Measurements from ENCODE around the gene ATXN10.
"Not testable (repeated sequence)": the region's sequence is repeated elsewhere in the genome, so short reads cannot be mapped to it uniquely, and the experiment has no call there.

ATXN10 gene

DNA sequence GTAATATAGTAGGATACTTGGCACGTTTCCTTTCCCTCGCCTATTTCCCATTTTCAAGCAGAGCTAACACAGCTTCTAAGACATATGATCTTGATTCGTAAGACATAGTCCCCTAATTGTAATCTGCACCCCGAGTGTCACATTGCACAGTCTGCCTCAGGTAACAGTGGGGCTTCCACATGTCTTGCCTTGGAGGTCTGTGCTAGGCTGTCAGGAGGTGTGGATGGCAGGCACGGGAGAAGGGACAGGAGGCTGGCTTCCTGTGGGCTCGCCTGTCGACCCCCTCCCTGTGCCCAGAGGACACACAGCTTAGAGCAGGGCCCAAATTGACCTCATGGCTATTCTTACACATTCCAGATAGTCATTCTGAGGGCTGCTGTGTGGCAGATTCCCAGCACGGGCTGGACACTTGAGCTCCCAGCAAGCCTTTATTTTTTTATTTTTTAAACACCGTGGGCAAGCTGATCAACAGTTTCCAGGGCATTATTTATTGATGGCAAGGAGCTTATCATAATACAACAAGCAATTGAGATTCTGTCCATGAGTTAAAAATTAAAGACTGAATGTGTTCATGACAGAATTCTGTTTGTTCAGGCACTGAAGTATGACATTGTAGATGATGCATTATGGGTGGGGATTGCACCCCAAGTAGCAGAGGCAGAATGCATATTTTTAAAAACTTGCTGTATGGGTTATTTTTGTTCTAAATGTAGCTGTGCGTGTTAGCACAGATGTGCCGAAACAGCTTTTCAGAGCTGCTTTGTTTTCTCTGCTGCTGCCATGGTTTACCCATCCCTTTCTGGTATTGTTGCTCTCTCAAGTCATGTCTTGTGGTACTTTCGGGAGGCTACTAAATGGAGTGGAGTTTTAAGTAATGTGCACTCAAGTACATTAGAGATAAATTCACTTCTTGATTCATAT, 113.0 kb downstream of the ATXN10 start:
- no peak for DNase-seq (ENCODE audit: low read depth in 2 of 2)

DNA sequence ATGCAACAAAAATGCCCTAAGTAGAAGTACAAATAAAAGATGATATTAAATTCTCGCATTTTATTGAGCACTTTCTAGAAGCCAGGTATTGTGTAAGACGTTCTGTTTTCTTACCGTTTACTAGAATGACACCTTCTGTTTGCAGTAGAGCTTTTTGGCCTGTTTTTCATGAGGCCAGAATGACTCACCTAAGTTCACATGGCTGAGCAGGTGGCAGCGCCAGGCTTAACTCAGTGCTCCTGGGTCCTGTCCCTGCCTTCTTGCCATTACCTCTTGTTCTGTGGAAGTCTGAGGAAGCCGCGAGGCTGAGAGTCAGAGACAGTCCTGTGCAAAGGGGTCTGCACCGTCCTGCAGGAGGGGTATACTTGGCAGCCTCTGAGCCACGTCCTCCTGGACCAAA, 113.8 kb downstream of the ATXN10 start:
- DNase-seq (ENCODE audit: low read depth in 2 of 2), result no peak

DNA sequence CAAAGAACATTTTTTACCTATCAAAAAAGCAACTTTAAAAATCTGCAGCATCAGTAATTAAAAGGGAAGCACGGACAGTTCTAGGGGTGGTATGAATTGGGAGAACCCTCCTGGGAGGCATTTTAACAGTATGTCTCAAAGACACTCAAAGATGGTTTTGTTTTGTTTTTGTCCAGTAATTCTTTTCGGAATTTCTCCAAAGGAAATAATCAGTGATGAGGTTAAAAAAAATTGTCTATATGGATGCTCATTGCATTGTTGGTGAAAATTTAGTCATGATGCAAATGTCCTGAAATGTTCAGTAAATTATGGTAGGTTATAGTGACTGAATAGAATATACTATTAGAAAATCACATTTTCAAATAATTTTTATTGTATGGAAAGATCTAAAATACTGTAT, 115.1 kb downstream of the ATXN10 start:
- DNase-seq (ENCODE audit: low read depth in 2 of 2), result no peak

DNA sequence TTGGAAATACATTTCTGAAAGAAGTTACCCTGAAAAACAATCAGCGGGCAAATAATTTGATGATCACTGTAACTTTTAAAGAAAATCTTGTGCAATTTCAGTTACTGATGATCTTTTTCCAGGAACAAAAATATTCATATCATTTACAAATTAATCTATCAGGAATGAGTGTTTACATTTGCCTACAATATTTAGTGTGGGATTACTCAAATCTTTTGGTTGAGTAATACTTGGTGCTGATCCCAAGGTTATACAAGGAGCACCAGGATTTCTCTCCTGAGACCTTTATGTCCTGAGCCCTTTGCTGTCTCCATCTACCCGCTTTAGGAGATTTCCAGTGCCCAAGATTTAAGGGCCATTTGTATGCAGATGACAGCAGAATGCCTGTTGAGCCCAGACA, 116.1 kb downstream of the ATXN10 start:
- no peak for DNase-seq (ENCODE audit: low read depth in 2 of 2)

DNA sequence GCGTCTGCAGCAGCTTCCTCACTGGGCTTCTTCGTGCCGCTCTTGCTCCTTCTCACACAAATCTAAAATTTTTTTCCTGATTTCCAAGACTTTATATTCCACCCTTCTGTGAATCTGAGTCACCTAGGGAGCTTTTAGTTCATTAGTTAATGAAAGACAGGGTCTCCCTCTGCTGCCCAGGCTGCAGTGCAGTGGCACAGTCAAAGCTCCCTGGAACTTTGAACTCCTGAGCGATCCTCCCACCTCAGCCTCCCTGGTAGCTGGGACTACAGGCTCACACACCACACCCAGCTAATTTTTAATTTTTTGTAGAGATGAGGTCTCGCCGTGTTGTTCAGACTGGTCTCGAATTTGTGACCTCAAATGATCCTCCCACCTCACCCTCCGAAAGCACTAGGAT, 116.9 kb downstream of the ATXN10 start:
- no peak for DNase-seq (ENCODE audit: low read depth in 2 of 2)

DNA sequence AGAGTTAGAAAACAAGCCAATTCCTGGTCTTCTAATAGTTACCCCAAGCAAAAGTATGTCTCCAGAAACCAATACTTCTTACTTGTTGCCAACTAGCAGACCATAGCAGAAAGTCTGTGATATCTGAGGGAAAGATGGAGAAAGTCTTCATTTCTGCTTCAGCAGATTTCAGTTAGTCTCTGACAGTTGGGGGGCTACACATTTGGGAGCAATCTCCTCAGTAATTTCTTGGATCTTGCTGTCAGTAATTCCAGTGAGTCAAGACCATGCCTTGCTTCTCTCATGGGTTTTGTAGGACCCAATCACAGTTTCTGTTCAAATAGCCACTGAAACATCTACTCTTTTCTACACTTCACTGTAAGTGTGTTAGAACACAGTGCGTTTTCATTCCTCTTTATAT, 118.8 kb downstream of the ATXN10 start:
- DNase-seq (ENCODE audit: low read depth in 2 of 2), result no peak

DNA sequence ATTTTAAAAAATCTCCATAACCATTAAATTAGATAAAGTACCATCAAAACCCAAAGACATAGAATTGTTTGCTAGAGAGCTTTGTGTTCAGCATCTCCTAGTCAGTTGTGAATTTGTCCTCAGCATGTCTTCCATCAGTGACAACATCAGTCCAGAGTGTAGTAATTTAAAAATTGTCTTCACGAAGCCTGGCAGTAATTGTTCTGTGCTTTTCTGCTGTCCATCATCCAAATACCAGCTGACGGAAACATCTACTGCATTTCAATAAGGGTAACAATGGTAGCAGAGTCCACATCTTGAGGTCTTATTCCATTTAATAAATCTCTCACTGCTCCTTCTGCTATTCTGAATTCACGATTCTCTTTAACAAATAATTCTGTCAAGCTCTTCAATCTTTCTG, 121.5 kb downstream of the ATXN10 start:
- DNase-seq (ENCODE audit: low read depth in 2 of 2), result no peak

DNA sequence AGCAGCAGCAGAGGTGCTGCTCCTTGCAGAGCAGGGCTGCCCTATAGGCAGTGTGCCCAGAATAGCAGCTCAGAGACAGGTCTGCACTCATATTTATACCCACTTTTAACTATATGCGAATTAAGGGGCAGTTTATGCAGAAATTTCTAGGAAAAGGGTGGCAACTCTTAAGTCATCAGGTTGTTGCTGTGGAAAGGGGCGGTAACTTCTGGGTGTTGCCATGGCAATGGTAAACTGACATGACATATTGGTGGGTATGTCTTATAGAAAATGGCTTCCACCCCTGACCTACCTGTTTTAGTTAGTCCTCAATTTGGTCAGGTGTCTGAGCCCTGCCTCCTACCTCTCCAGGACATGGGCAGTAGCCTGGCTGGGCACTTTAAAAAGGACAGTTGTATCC, 122.3 kb downstream of the ATXN10 start:
- DNase-seq (ENCODE audit: low read depth in 2 of 2), result no peak

DNA sequence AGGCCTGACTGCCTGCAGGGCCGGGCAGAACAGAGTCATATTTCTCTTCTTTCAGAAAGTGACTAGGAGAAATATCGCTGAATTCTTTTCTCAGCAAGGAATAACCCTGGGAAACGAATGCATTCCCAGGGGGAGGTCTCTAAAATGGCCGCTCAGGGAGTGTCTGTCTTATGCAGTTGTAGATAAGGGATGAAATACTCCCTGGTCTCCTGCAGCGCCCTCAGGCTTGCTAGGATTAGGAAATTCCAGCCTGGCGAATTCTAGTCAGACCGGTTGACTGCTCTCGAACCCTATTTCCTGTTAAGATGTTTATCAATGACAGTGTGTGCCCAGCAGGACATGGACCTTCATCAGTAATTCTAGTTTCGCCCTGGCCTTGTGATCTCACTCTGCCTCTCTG, 124.4 kb downstream of the ATXN10 start:
- DNase-seq (ENCODE audit: low read depth in 2 of 2), result not testable (repeated sequence)

DNA sequence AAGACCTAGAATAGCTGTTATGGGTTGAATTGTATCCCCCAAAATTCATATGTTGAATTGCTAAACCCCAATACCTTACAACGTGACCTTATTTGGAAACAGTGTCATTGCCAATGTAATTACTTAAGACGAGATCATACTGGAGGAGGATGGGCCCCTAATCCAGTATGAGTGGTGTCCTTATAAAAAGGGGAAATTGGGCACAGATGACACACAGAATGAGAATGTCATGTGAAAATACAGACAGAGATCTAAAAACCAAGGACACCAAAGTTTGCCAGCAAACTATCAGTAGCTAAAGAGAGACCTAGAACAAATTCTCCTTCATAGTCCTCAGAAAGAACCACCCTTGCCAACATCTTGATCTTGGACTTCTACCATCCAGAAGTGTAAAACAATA, 127.7 kb downstream of the ATXN10 start:
- DNase-seq (ENCODE audit: low read depth in 2 of 2), result no peak

DNA sequence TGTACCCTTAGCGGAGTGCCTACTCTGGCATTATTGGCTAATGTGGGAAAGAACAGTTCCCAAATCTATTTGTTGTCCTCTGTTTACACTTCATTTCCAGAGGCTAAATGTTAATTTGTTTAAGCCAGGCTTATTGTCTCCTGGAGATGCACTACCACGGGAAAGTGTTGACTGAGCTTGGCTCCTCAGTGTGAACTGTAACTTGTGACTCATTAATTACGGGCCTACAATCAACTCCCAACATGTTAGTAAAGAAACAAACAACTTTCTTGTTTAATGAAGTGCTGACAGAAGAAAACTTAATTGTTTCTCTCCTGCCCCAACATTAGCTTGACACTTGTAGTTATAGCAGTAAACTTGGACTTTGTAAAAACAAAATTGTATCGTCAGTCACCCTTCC, 130.4 kb downstream of the ATXN10 start:
- DNase-seq (ENCODE audit: low read depth in 2 of 2), result no peak

DNA sequence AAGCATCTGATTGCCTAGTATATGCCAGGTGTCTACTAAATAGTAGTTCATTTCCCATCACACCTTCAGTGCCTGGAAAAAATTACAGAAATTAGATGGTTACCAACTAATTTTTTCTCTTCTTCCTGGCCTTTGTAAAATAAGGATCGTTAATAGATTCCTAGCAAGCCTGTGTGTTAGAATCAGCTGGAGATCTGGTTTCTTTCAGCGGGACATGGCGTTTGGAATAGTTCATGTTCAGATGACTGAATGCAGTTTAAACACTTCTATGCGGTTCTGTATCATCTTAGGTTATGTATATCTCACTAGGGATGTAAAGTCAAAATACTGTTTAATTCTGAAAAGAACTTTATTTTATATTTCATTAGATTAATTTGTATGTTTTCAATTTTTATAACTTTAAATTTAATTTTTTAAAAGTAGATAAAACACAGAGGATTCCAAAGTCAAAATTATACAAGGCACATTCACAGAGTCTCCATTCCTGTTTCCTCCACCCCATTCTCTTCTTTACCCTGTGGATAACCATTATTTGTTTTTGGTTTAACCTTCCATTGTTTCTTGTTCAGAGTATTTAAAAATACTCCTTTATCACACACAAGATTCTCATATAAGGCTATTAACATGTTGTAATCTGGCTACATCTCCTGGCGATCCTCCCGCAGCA, 132.8 kb downstream of the ATXN10 start:
- DNase-seq (ENCODE audit: low read depth in 2 of 2), result no peak

DNA sequence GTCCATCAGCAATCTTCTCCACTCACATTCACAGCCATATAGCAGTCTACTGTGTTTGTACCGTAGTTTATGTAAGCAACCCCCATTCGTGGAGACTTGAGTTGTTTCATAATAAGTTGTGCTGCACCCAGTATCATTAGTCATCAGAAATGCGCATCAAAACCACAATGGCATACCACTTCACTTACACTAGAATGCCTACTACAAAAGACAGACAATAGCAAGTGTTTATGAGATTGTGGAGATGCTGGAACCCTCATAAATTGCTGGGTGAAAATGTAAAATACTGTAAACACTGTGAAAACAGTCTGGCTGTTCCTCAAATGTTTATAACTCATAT, 133.3 kb downstream of the ATXN10 start:
- no peak for DNase-seq (ENCODE audit: low read depth in 2 of 2)

DNA sequence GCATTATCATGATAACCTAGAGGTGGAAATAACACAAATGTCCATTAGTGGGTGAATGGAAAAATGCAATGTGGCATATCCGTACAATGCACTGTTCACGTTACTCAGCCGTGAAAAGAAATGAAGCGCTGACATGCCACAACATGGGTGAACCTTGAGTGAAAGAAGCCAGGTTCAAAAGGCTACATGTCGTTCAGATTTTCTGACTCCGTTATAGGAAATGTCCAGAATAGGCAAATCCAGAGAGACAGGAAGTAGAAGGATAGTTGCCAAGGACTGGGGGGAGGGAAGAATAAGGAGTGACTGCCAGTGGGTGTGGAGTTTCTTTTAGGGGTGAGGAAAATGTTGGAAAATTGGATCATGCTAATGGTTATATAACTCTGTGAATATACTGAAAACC, 133.8 kb downstream of the ATXN10 start:
- DNase-seq (ENCODE audit: low read depth in 2 of 2), result no peak

DNA sequence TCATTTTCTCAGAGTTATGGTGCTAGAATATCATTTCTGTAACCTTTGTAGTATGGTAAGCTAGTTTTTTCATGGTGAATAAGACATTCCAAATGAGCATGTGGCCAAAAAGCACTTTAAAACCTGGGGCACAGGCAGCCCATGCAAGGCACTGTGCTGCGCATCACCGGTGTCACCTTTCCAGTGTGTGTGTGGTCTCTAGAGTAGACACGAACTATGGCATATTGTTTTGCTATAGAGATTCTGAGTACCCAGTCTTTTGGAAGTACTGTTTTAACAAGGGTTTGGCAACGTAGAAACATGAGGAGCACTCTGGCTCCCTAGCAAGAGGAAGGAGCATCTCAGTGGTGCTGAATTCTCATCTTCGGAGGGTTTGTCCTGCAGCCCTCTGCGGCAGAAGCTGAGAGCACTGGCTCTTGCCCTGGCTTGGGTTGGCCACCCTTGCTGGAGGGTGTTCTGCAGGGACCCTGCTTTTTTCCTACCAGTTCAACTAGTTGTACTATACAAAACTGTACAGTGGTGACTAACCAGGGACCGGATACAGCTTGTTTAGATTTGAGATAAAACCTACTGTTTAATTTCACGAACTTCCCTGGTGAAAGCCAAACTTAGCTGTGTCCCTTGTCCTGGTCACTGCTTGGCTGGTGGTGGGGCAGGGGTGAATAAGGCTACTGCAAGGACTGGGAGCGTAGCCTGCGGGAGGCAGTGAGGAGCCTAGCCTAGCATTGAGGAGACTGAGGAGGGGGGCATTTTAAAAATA, 135.7 kb downstream of the ATXN10 start:
- no peak for DNase-seq (ENCODE audit: low read depth in 2 of 2)

DNA sequence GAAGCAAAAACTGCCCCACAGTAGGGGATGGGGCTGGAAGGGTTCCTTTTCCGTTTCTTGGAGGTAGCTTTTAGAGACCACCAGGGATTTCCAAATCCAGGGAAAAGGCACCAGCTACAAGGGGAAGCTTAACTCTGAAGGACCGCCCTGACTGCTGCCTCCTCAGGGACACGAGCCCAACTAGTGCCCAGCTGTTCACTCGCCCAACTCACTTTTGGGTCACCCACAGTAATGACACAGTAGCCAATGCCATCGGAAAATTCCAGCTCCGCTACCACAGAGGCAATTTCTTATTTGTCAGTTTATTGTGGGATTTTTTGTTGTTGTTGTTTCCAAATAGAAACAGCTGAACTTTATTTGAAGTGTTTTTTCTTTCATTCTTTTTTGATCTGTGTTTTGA, 141.3 kb downstream of the ATXN10 start:
- no peak for DNase-seq (ENCODE audit: low read depth in 2 of 2)

DNA sequence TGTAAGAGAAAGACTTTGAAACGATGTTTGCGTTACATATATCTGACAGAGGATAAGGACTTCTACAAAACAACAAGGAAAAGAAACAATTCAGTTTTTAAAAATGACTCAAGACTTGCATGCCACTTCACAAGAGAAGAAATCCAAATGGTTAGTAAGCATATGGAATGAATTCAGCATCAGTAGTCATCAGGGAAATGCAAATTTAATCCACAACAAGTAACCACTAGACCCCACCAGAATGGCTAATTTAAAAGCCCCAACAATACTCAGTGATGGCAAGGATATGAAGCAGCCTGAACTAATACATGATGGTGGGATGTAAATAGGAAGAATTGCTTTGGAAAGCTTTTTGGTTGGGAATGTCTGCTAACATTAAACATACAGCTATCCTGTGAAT, 142.6 kb downstream of the ATXN10 start:
- no peak for DNase-seq (ENCODE audit: low read depth in 2 of 2)

DNA sequence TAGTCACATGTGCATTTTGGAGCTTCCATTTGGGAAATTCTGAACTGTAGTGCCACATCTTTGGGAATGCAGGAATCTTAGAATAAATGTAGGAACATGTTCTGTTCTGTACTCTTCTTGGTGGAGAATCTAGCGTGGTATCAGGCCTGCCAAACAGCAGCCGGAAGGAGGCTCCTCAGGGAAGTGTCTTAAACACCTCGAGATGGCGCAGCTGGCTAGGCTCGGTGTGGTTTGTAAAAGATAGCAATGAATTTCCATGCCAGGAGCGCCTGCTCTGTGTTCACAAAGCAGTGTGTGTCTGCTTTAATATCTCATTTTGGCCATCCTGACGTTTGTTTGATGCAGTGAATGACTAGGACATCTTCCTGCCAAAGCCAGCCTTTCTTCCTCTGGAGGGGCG, 145.1 kb downstream of the ATXN10 start:
- no peak for DNase-seq (ENCODE audit: low read depth in 2 of 2)

DNA sequence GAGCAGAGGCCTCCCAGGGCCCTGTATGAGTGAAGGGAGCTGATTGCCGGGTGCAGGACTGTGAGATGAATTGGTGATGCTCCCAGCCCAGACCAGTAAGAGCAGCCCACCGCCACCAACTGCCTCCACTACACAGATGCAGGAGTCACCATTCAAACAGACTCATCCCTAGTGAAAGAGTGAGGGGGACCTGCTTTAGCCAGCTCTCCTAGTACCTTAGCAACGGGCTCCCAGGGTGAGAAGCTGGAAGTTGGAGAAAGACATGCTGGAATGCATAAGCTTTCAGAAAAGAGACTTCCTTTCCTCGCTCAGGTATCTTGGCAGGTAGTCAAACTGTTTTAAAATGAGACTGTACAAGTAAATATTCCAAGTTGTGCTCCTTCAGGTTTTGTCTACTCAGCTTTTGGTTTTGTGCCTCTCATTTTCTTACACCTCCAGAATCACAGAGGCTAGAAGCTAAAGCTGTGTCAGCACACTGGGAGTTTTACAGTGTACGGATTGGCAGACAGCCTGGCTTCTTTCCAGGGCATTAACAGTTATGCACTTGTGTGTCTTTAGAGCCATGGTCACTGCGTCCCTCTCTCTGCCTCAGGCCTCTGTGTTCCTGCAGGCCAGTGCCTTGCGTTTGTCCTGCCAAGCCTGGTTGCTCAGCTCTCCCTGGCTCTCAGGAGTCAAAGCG, 146.2 kb downstream of the ATXN10 start:
- no peak for DNase-seq (ENCODE audit: low read depth in 2 of 2)

DNA sequence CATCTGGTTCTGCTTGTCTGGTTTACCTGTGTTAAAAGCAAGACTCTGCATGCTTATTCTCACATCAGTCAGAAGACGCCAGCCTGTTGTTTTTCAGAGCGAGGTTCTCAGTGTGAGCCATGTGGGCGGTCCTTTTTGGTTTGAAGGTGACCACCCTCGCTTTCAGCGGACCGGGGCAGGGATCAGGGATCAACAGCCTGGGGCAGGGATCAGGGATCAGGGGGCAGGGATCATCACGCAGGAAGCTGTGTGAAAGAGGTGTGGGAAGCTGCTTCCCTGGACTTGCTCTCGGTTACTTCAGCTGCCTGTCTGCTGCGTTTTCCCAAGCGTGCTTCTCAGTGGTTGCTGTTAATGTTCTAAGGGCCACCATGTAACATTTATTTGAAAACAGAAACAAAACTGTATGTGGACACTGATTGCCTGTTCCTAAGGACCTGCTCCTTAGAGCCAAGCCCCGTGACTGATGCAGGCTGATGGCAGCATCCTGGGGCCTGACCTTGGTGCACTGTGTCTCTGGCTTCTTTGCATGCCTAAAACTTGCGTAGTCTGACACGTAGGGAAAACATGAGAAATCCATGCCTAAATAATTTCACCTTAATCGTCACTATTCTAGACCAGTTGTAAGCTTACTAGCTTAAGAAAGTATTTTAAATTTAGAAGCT, 146.9 kb downstream of the ATXN10 start:
- no peak for DNase-seq (ENCODE audit: low read depth in 2 of 2)

DNA sequence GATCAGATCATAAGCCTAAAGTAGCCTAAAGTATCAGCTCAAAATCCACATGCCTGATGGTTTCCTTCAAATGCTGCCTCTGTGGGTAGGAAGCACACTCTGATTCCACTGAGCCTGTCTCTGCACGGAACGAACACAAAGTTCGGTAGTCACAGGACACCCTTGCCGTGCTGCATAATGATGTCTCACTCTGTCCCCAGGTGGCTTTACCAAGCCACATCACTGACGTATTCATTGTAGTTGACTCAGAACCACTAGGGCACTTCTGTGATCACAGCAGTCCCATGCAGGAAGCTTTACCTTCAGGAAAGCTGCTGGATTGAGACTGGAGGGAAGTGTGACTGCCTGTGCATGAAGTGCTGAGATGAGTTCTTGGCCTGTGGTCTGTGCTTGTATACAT, 147.7 kb downstream of the ATXN10 start:
- DNase-seq (ENCODE audit: low read depth in 2 of 2), result no peak

DNA sequence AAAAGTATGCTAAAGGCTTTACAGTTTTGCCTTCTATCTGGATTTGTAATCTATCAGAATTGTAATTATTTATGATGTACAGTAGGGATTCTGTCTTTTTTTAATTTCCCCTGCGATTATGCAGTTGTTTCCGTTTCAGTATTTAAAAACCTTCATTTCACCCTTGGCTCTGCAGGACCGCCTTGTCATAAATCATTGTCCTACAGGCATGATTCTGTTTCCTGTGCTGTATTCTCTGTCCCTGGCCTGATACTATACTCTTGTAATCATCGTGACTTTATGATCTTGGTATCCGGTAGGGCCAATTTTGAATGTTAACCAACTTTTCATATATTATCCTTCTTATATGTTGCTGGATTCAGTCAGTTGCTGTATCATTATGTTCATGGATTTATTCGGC, 151.7 kb downstream of the ATXN10 start:
- no peak for DNase-seq (ENCODE audit: low read depth in 2 of 2)
